ENCODE results near the gene JMJD4. TPM values are rescaled to one million over a fixed set of nuclear protein-coding genes. Genes with fewer than 3 reads are reported as not detected.

JMJD4 gene
- total and polyA plus RNA-seq, 2 of the 8 experiments (the other 6 are each of a cell fraction or from before 2014, with no cell fraction given): 13.2 to 23.3 TPM

DNA sequence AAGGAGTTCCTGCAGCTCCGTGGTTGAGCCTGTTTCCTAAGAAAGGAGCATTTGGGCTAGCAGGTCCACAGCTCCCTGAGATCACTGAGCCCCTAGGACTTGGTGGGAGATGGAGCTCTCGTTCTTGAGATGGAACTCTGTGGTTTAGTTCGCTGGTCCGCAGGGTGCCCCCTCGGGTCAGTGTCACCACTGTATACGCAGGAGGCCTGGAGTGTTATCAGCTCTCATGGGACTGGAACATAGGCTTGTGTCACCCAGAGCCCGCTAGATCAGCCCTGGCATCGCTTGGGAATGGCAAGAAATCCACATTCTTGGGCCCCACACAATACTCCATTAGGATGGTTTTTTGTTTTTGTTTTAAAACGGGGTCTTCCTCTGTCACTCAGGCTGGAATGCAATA is 3.7 kb upstream of the JMJD4 start:
- Histone ChIP-seq H2BK12ac (ENCODE audit: low read depth, low read length) (no peak overlapping the region), H2BK15ac (ENCODE audit: low read length) (no peak overlapping the region), H3K79me2 (ENCODE audit: control insufficient read depth in 1 of 2, insufficient read depth in 2 of 2, low read length in 2 of 2) (peaks cover 6 to 85% of the 10 kb centered on the region in 2 experiments; a peak in 3 of 4 replicates), H4K5ac (ENCODE audit: insufficient read length, low read depth, low read length) (no peak overlapping the region), H3K56ac (replicated peaks; ENCODE audit: insufficient read length, low read depth, low read length) (no peak overlapping the region), H3K4me1 (replicated peaks in 1 of 4; ENCODE audit: control insufficient read depth in 3 of 4, insufficient read depth in 4 of 4, low read length in 3 of 4) (peaks cover 0 to 7% (median 2%) of the 10 kb centered on the region in 4 experiments; a peak in 2 of 7 replicates), H3K14ac (ENCODE audit: insufficient read length) (no peak overlapping the region), H2AK5ac (ENCODE audit: low read depth, low read length) (no peak overlapping the region), H2AFZ (ENCODE audit: low read length) (no peak overlapping the region), H4K8ac (ENCODE audit: extremely low read depth, insufficient read depth, low read length) (no peak overlapping the region), H3K9ac (replicated peaks in 1 of 4; ENCODE audit: extremely low read depth in 1 of 4, low read depth in 3 of 4, low read length in 3 of 4) (no peak overlapping the region), H3K4ac (replicated peaks; ENCODE audit: insufficient read length, low read depth, low read length) (no peak overlapping the region), H3K27ac (ENCODE audit: low read depth, low read length) (no peak overlapping the region), H3K79me1 (ENCODE audit: low read depth, low read length) (peaks cover 51% of the 10 kb centered on the region), H3K23me2 (ENCODE audit: low read depth, low read length) (peaks cover 9% of the 10 kb centered on the region), H4K20me1 (replicated peaks in 1 of 2; ENCODE audit: control insufficient read depth in 1 of 2, insufficient read depth in 2 of 2, low read length in 2 of 2) (peaks cover 16 to 26% of the 10 kb centered on the region in 2 experiments), H3K36me3 (ENCODE audit: control insufficient read depth in 2 of 4, insufficient read depth in 4 of 4, low read length in 3 of 4) (0 out of 8 replicates have a peak, but pooled peaks cover 0 to 2% (median 0%) of the 10 kb centered on the region in 4 experiments), H3K4me3 (ENCODE audit: extremely low read depth in 1 of 4, insufficient read depth in 2 of 4, low read depth in 3 of 4, low read length in 4 of 4) (no peak overlapping the region), H3K9me3 (ENCODE audit: insufficient read depth in 2 of 2, low read depth in 1 of 2, low read length in 1 of 2) (no peaks in the 10 kb centered on the region), H3K4me2 (ENCODE audit: insufficient read depth in 1 of 2, low read depth in 2 of 2, low read length in 2 of 2) (no peak overlapping the region), H2BK120ac (replicated peaks; ENCODE audit: low read depth, low read length) (no peak overlapping the region), H3K23ac (ENCODE audit: insufficient read length) (no peak overlapping the region), H3K18ac (ENCODE audit: extremely low read depth, low read length) (no peak overlapping the region), H2BK5ac (ENCODE audit: low read depth, low read length) (no peak overlapping the region), H4K91ac (replicated peaks; ENCODE audit: insufficient read length, low read length) (no peak overlapping the region), H3K27me3 (replicated peaks in 1 of 4; ENCODE audit: control insufficient read depth in 3 of 4, extremely low read depth in 1 of 4, insufficient read depth in 3 of 4, low read length in 3 of 4) (no peaks in the 10 kb centered on the region), H2BK20ac (ENCODE audit: low read length) (no peak overlapping the region)
- FAIRE-seq (no peak), DNase-seq (ENCODE audit: low read depth in 1 of 2, low spot score in 2 of 2) (no peak)
- TF ChIP-seq ZNF274 (IDR thresholded peaks at IDR 0.05; ENCODE audit: borderline replicate concordance, extremely low read depth, low read length) (no peak), SAP30 (IDR thresholded peaks at IDR 0.05; ENCODE audit: insufficient read depth, insufficient replicate concordance, low read length) (no peak), HDAC2 (IDR thresholded peaks at IDR 0.05; ENCODE audit: borderline replicate concordance in 1 of 2, low read depth in 2 of 2, low read length in 2 of 2) (no peak), BRCA1 (IDR thresholded peaks at IDR 0.05; ENCODE audit: low read depth, low read length) (no peak), SUZ12 (IDR thresholded peaks at IDR 0.05; ENCODE audit: low read length) (no peak)
- WGBS, 2 experiments (ENCODE audit: extremely low coverage in 1 of 2, insufficient coverage in 1 of 2, insufficient read length in 1 of 2, insufficient replicate concordance in 2 of 2, low coverage in 1 of 2, low lambda C conversion rate in 2 of 2, missing lambda C conversion rate in 1 of 2): 91% methylated on average over 9 of the region's 9 CpGs; no CpG with 5 or more reads in 1 of the 2 experiments
- CTCF ChIA-PET (ENCODE audit: partially characterized antibody): interaction anchor here (2.8 kb wide), 1 partner anchor 9 kb away, joined by 9 read pairs; no protein-coding TSS in a partner anchor
- POLR2A ChIA-PET (ENCODE audit: partially characterized antibody): interaction anchor here (1.4 kb wide), 1 partner anchor 8 kb away, joined by 5 read pairs; no protein-coding TSS in a partner anchor

Measured in H1 (cell line).